HG03342 (cell line): Measurements from ENCODE around the gene P3H3.
"Not testable (repeated sequence)": the region's sequence is repeated elsewhere in the genome, so short reads cannot be mapped to it uniquely, and the experiment has no call there.

Source experiments
- ATAC-seq: cut with Tn5 transposase; IDR thresholded peaks from one replicate; pipeline ENCODE4 v1.9.1; 2021; ENCODE audit warnings: mild to moderate bottlenecking, moderate library complexity; ENCODE audit not compliant: unreplicated experiment

The P3H3 gene

GRCh38 chr12:6865307-6865706 is 37.1 kb downstream of the P3H3 start:
- ATAC-seq: not testable (repeated sequence)

- no peak for ATAC-seq
Measured at GRCh38 chr12:6866163-6866919, 38.1 kb downstream of the P3H3 start.

GRCh38 chr12:6866920-6867412 is 38.8 kb downstream of the P3H3 start:
- ATAC-seq: peak; percentile 5

- peak; percentile 40 for ATAC-seq
Measured at GRCh38 chr12:6867413-6868210, 39.4 kb downstream of the P3H3 start, which contains the start of gene TPI1. TSS of gene TPI1 (plus strand) at chr12:6867531. CDS start at chr12:6867567, 36 bp downstream.

GRCh38 chr12:6868211-6869048 is 40.2 kb downstream of the P3H3 start:
- no peak for ATAC-seq

GRCh38 chr12:6869049-6870021 is 41.1 kb downstream of the P3H3 start:
- no peak for ATAC-seq

- ATAC-seq: not testable (repeated sequence)
Measured at GRCh38 chr12:6870304-6870703, 42.1 kb downstream of the P3H3 start.

- no peak for ATAC-seq
Measured at GRCh38 chr12:6871052-6871957, 43.1 kb downstream of the P3H3 start.

- peak; percentile 24 for ATAC-seq
Measured at GRCh38 chr12:6872073-6873048, 44.2 kb downstream of the P3H3 start.

GRCh38 chr12:6873094-6874014 is 45.1 kb downstream of the P3H3 start, which contains the start of gene SPSB2:
TSS of gene SPSB2 (minus strand) at chr12:6873303. CDS start at chr12:6872901, 402 bp downstream.
- ATAC-seq: peak; percentile 76

GRCh38 chr12:6874015-6874368 is 45.8 kb downstream of the P3H3 start:
- ATAC-seq: not testable (repeated sequence)

GRCh38 chr12:6879824-6880223 is 51.6 kb downstream of the P3H3 start:
- not testable (repeated sequence) for ATAC-seq

GRCh38 chr12:6883252-6883651 is 55.0 kb downstream of the P3H3 start:
- ATAC-seq: no peak

GRCh38 chr12:6883683-6884082 is 55.5 kb downstream of the P3H3 start:
- ATAC-seq: no peak

- no peak for ATAC-seq
Measured at GRCh38 chr12:6884539-6884938, 56.3 kb downstream of the P3H3 start.

- not testable (repeated sequence) for ATAC-seq
Measured at GRCh38 chr12:6886206-6886999, 58.2 kb downstream of the P3H3 start.
